Panc1 (cell line): ENCODE results near the gene ZFAND2B. TPM values are rescaled to one million over a fixed set of nuclear protein-coding genes. Genes with fewer than 3 reads are reported as not detected.

ENCODE experiments used
- ATAC-seq: fragments of 200-7000 bp; cut with Tn5 transposase; 2 replicates; pipeline ENCODE4 v1.9.1; 2020; ENCODE audit warnings: mild to moderate bottlenecking, moderate library complexity
- BruUV-seq: library from RNA; stranded (reverse); fragments of 400-500 nt; replicated peaks from 2 replicates; lab custom pipeline; 2021; lab: Mats Ljungman, UMichigan
- CTCF ChIA-PET: fragments of 300-600 bp; sonication (Branson Sonifier 250); formaldehyde crosslinking; loops from one replicate; lab custom pipeline; 2022; ENCODE audit warnings: antibody characterized with exemption; lab: Charles Lee
- POLR2A ChIA-PET: fragments of 300-600 bp; sonication (Branson Sonifier 250); formaldehyde crosslinking; loops from one replicate; lab custom pipeline; 2022; ENCODE audit warnings: antibody characterized with exemption; lab: Charles Lee
- DNase-seq: peaks from one replicate; pipeline ENCODE4 v3.0.0-alpha.2; 2010; ENCODE audit warnings: low read depth, low spot score
- H3K27ac ChIP-seq: 2 replicates; pipeline ENCODE4 v1.5.1; 2011; ENCODE audit warnings: mild to moderate bottlenecking, low read length, inconsistent platforms
- H3K27me3 ChIP-seq: fragments of 200-500 bp; sonication (Bioruptor generic); 2 replicates; pipeline ENCODE4 v1.6.0; 2014; ENCODE audit warnings: low read length, inconsistent platforms; ENCODE audit not compliant: control insufficient read depth, insufficient read depth
- H3K36me3 ChIP-seq: fragments of 200-500 bp; sonication (Bioruptor generic); 2 replicates; pipeline ENCODE4 v1.5.1; 2014; ENCODE audit warnings: inconsistent platforms, mild to moderate bottlenecking, low read length, moderate library complexity; ENCODE audit not compliant: control insufficient read depth, insufficient read depth
- H3K4me1 ChIP-seq: 2 replicates; pipeline ENCODE4 v1.5.1; 2011; ENCODE audit warnings: inconsistent platforms, mild to moderate bottlenecking, low read length, moderate library complexity; ENCODE audit not compliant: control insufficient read depth, insufficient read depth
- H3K4me3 ChIP-seq, 2 experiments: 2 replicates each; pipeline ENCODE4 v1.5.1; 2011 to 2012; ENCODE audit warnings: low read depth in 2 of 2, low read length in 2 of 2, mild to moderate bottlenecking in 2 of 2, inconsistent platforms in 1 of 2, moderate library complexity in 1 of 2
- H3K9me3 ChIP-seq: fragments of 200-500 bp; sonication (Bioruptor generic); 2 replicates; pipeline ENCODE4 v1.5.1; 2014; ENCODE audit warnings: low read depth, mild to moderate bottlenecking, inconsistent platforms, low read length, moderate library complexity; ENCODE audit not compliant: control insufficient read depth, insufficient read depth
- POLR2AphosphoS5 ChIP-seq: IDR thresholded peaks from 2 replicates; pipeline ENCODE4 v1.6.1; 2012; ENCODE audit warnings: mild to moderate bottlenecking, low read depth, low read length, moderate library complexity
- SIN3A ChIP-seq: IDR thresholded peaks from 2 replicates; pipeline ENCODE4 v1.6.1; 2012; ENCODE audit warnings: low read depth, mild to moderate bottlenecking, low read length, moderate library complexity, borderline replicate concordance; ENCODE audit not compliant: insufficient read depth
- TCF7L2 ChIP-seq: IDR thresholded peaks from 2 replicates; pipeline ENCODE4 v1.6.1; 2011; ENCODE audit warnings: mild to moderate bottlenecking, low read depth, low read length, inconsistent platforms
- in situ Hi-C: cut with HindIII; loops from 2 replicates; pipeline ENCODE4 v1.10.0; 2016; ENCODE audit warnings: low sequenced_read_pairs, low pct_unique_long_range_greater_than_20kb
- intact Hi-C: fragments of 100-400 bp; cut with micrococcal nuclease; formaldehyde crosslinking; loops from one replicate; pipeline ENCODE4 v1.10.0; 2022; ENCODE audit not compliant: unreplicated experiment
- total RNA-seq: library from RNA; stranded (reverse); gene quantifications from one replicate; pipeline ENCODE4 v1.2.1, GENCODE V29; 2021; ENCODE audit not compliant: unreplicated experiment
- TF ChIP-seq, protein P1 (sequence below), 2 experiments: IDR thresholded peaks; 2 replicates each; pipeline ENCODE4 v1.6.1; 2011 to 2012; ENCODE audit warnings: low read depth in 2 of 2, control low read depth in 1 of 2, low read length in 1 of 2, mild to moderate bottlenecking in 1 of 2, moderate library complexity in 1 of 2; ENCODE audit not compliant: insufficient read depth in 1 of 2
- TF ChIP-seq, protein P2 (sequence below): fragments of 450-650 bp; IDR thresholded peaks from 2 replicates; pipeline ENCODE4 v1.5.1; 2017; ENCODE audit warnings: mild to moderate bottlenecking

ZFAND2B gene
- total RNA-seq, 1 experiment from 2014 or later: 43.2 TPM

DNA sequence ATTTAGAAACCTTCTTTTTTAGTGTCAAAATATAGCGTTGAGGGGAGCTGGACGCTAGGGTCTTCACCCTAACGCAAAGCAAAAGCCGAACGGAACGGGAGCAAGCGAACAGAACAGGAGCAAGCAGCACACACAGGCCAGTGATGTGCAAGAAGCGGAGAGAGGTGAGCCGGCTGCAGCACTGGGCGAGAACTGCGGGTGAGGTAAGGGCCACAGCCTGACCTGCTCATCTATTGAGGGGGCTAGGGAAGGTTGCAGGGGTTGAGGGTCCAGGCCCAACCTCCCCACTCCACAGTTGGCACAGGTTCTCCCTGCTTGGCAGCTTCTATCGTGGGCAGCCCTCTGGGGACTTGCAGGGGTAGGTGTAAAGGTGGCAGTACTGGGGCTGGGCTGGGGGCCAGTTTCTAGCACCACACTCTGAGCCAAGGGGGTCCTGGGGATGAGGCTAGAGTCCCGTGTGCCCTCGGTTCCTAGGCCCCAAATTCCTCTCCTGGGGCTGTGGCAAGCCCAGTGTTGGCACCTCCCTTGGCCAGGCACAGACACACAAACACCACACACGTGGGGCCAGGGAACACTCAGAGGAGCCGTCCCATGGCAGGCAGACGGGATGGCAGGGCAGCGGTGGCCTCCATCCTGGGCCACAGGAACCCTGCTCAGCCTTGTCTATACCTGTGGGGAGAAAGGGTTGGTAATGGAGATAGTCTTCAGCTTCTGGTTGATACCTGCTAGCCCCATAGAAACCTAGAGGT lies 13.4 kb downstream of the ZFAND2B start:
- Histone ChIP-seq H3K27ac (no peak overlapping the region; the same call in 1 of the 2 replicates), H3K4me3 (no peak overlapping the region), H3K27me3 (no peaks in the 10 kb centered on the region), H3K36me3 (peaks cover 5% of the 10 kb centered on the region; the same call in 1 of the 2 replicates), H3K9me3 (no peaks in the 10 kb centered on the region), H3K4me1 (peaks cover 10% of the 10 kb centered on the region)
- TF ChIP-seq SIN3A: no peak
- intact Hi-C loops (loop anchor here (10.0 kb wide), 1 partner anchor 55 kb away; the partner anchor contains the start of gene NHEJ1), in situ Hi-C loops (no loop called here)
- ChIA-PET CTCF (no interaction called here), POLR2A (no interaction called here)
- no peak for DNase-seq
- no TSS peak for BruUV-seq
- ATAC-seq: no peak

DNA sequence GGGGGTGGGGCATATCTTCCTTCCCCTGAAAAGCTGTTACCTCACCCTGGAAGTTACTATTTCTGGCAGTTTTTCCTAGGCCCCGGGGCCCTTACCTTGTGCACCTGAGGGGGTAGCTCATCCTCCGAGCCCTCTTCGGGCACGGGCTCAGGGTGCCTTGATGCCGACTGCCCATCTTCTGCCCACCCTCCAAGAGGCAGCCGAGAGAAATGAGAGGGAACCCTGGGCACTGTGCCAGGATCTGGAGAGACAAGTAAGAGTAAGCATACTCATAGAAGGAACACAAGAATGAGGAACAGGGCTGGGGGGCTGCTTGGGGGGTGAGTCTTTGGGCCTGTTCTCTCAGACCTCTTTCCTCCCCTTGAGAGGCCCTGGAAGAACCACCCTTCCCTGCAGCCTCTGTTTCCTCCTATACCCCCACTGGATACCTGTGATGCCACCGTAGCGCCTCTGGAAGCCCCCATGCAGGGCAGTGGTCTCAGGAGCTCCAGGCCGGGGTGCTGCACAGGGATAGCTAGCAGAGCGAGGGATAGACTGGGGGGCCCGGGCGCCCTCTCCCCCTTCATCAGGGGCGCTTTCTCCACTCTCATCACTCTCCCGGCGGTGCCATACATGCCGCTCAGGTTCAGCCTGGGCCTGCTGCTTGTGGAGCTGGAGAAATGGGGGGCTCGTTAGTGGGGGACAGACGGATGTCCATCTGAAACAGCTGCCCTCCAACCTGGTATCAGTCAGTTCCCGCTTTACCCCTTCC lies 14.2 kb downstream of the ZFAND2B start:
- DNase-seq (no peak), ATAC-seq (no peak)
- Histone ChIP-seq H3K27me3 (no peaks in the 10 kb centered on the region), H3K4me3 (no peak overlapping the region), H3K4me1 (peaks cover 10% of the 10 kb centered on the region), H3K27ac (no peak overlapping the region), H3K9me3 (no peaks in the 10 kb centered on the region), H3K36me3 (peaks cover 5% of the 10 kb centered on the region; the same call in 1 of the 2 replicates)
- CTCF ChIA-PET: no interaction called here
- intact Hi-C loops (no loop called here), in situ Hi-C loops (no loop called here)
- TF ChIP-seq, protein P1, sequence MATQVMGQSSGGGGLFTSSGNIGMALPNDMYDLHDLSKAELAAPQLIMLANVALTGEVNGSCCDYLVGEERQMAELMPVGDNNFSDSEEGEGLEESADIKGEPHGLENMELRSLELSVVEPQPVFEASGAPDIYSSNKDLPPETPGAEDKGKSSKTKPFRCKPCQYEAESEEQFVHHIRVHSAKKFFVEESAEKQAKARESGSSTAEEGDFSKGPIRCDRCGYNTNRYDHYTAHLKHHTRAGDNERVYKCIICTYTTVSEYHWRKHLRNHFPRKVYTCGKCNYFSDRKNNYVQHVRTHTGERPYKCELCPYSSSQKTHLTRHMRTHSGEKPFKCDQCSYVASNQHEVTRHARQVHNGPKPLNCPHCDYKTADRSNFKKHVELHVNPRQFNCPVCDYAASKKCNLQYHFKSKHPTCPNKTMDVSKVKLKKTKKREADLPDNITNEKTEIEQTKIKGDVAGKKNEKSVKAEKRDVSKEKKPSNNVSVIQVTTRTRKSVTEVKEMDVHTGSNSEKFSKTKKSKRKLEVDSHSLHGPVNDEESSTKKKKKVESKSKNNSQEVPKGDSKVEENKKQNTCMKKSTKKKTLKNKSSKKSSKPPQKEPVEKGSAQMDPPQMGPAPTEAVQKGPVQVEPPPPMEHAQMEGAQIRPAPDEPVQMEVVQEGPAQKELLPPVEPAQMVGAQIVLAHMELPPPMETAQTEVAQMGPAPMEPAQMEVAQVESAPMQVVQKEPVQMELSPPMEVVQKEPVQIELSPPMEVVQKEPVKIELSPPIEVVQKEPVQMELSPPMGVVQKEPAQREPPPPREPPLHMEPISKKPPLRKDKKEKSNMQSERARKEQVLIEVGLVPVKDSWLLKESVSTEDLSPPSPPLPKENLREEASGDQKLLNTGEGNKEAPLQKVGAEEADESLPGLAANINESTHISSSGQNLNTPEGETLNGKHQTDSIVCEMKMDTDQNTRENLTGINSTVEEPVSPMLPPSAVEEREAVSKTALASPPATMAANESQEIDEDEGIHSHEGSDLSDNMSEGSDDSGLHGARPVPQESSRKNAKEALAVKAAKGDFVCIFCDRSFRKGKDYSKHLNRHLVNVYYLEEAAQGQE (IDR thresholded peaks at IDR 0.05; ENCODE audit: insufficient read depth in 1 of 2, low read depth in 2 of 2, low read length in 1 of 2): no peak
- TF ChIP-seq, protein P2, sequence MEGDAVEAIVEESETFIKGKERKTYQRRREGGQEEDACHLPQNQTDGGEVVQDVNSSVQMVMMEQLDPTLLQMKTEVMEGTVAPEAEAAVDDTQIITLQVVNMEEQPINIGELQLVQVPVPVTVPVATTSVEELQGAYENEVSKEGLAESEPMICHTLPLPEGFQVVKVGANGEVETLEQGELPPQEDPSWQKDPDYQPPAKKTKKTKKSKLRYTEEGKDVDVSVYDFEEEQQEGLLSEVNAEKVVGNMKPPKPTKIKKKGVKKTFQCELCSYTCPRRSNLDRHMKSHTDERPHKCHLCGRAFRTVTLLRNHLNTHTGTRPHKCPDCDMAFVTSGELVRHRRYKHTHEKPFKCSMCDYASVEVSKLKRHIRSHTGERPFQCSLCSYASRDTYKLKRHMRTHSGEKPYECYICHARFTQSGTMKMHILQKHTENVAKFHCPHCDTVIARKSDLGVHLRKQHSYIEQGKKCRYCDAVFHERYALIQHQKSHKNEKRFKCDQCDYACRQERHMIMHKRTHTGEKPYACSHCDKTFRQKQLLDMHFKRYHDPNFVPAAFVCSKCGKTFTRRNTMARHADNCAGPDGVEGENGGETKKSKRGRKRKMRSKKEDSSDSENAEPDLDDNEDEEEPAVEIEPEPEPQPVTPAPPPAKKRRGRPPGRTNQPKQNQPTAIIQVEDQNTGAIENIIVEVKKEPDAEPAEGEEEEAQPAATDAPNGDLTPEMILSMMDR: no peak
- TF ChIP-seq SIN3A (no peak), POLR2AphosphoS5 (no peak), TCF7L2 (no peak)
- no TSS peak for BruUV-seq
- POLR2A ChIA-PET: no interaction called here
